PC-3 (cell line): ENCODE results near the gene LENG9. TPM values are rescaled to one million over a fixed set of nuclear protein-coding genes. Genes with fewer than 3 reads are reported as not detected.

Experiments used
- ATAC-seq: fragments of 200-7000 bp; cut with Tn5 transposase; 2 replicates; pipeline ENCODE4 v1.9.1; 2020; ENCODE audit warnings: mild to moderate bottlenecking, moderate library complexity
- BruUV-seq: library from RNA; stranded (reverse); fragments of 400-500 nt; replicated peaks from 2 replicates; lab custom pipeline; 2021; lab: Mats Ljungman, UMichigan
- CTCF ChIA-PET: fragments of 300-600 bp; sonication (Branson Sonifier 250); formaldehyde crosslinking; loops from one replicate; lab custom pipeline; 2022; ENCODE audit warnings: antibody characterized with exemption; lab: Charles Lee
- POLR2A ChIA-PET: fragments of 300-600 bp; sonication (Branson Sonifier 250); formaldehyde crosslinking; loops from one replicate; lab custom pipeline; 2022; ENCODE audit warnings: antibody characterized with exemption; ENCODE audit not compliant: unreplicated experiment; lab: Charles Lee
- DNase-seq: peaks from one replicate; pipeline ENCODE4 v3.0.0-alpha.2; 2015
- H2AFZ ChIP-seq: fragments of 300-600 bp; sonication (generic); 2 replicates; pipeline ENCODE4 v1.6.0; 2016; ENCODE audit warnings: antibody characterized with exemption, low read length
- H3F3A ChIP-seq: fragments of 300-600 bp; sonication (generic); one replicate; pipeline ENCODE4 v1.6.0; 2017; ENCODE audit warnings: antibody characterized with exemption, low read length, control low read depth, mild to moderate bottlenecking; ENCODE audit not compliant: unreplicated experiment
- H3K27ac ChIP-seq: fragments of 300-600 bp; sonication (generic); 2 replicates; pipeline ENCODE4 v1.5.1; 2016; ENCODE audit warnings: mild to moderate bottlenecking, low read length
- H3K27me3 ChIP-seq: fragments of 300-600 bp; sonication (generic); 2 replicates; pipeline ENCODE4 v1.6.1; 2016; ENCODE audit warnings: low read length, mixed read lengths
- H3K36me3 ChIP-seq: fragments of 300-600 bp; sonication (generic); 2 replicates; pipeline ENCODE4 v1.6.1; 2016; ENCODE audit warnings: low read depth, mixed run types, low read length, mixed read lengths
- H3K4me1 ChIP-seq: fragments of 300-600 bp; sonication (generic); 2 replicates; pipeline ENCODE4 v1.5.1; 2016; ENCODE audit warnings: low read length; ENCODE audit not compliant: insufficient read depth
- H3K4me2 ChIP-seq: fragments of 300-600 bp; sonication (generic); 2 replicates; pipeline ENCODE4 v1.6.0; 2016; ENCODE audit warnings: low read length
- H3K4me3 ChIP-seq: fragments of 300-600 bp; sonication (generic); 2 replicates; pipeline ENCODE4 v1.5.1; 2016; ENCODE audit warnings: mild to moderate bottlenecking, low read length, mixed read lengths
- H3K79me2 ChIP-seq: fragments of 300-600 bp; sonication (generic); 2 replicates; pipeline ENCODE4 v1.6.1; 2017; ENCODE audit warnings: low read length, mixed read lengths
- H3K9ac ChIP-seq: fragments of 300-600 bp; sonication (generic); 2 replicates; pipeline ENCODE4 v1.6.0; 2016; ENCODE audit warnings: mild to moderate bottlenecking, low read length
- H3K9me2 ChIP-seq: fragments of 300-600 bp; sonication (generic); replicated peaks from 2 replicates; pipeline ENCODE4 v1.6.1; 2016; ENCODE audit warnings: mixed run types, low read length, mixed read lengths
- H3K9me3 ChIP-seq: fragments of 300-600 bp; sonication (generic); 2 replicates; pipeline ENCODE4 v1.6.1; 2016; ENCODE audit warnings: low read length, mixed read lengths
- H4K20me1 ChIP-seq: fragments of 300-600 bp; sonication (generic); 2 replicates; pipeline ENCODE4 v1.6.1; 2016; ENCODE audit warnings: low read length, mixed read lengths
- CTCF ChIP-seq: fragments of 300-600 bp; sonication (generic); conservative IDR thresholded peaks from 2 replicates; pipeline ENCODE4 v1.5.1; 2017; ENCODE audit warnings: antibody characterized with exemption, low read depth, mild to moderate bottlenecking, low read length
- EZH2 ChIP-seq: fragments of 300-600 bp; sonication (generic); IDR thresholded peaks from one replicate; pipeline ENCODE4 v1.6.1; 2017; ENCODE audit warnings: antibody characterized with exemption, mild to moderate bottlenecking, low read length; ENCODE audit not compliant: unreplicated experiment
- EZH2phosphoT487 ChIP-seq: fragments of 300-600 bp; sonication (generic); IDR thresholded peaks from 2 replicates; pipeline ENCODE4 v1.6.1; 2018; ENCODE audit warnings: mild to moderate bottlenecking, antibody characterized with exemption, low read length, borderline replicate concordance
- intact Hi-C: fragments of 100-400 bp; cut with micrococcal nuclease; formaldehyde crosslinking; loops from 2 replicates; pipeline ENCODE4 v1.9.0; 2023
- total RNA-seq: library from RNA; depleted of rRNA; stranded (reverse); fragments of >200 nt; gene quantifications from 2 replicates; pipeline ENCODE4 v1.2.3, GENCODE V29; 2014

LENG9 gene
- total RNA-seq, 1 experiment from 2014 or later: 7.1 TPM

DNA sequence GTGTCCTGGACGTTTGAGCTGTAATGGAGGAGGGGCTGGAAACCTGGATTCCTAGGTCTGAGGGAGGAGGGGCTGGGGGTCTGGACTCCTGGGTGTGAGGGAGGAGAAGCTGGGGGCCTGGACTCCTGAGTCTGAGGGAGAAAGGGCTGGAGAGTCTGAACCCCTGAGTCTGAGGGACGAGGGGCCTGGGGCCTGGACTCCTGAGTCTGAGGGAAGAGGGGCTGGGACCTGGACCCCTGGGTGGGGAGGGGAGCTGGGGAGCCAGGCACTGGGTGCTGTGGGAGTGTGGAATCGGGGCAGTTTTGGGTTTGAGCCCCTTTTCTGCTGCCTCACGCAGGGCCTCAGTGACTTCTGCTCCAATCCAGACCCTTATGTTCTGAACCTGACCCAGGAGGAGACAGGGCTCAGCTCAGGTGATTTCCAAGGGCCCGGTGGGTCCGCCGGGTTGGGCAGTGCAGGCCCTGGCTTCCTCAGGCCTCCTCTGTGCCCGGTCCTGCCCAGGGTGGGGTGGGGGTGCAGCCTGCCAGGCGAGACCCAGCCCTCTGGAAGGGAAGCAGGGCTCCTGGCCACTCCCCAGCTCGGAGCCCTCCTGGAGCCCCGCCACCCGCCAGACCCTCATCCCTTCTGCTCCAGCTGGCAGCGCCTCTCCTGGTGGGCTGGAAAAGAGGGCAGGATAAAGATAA lies 33.9 kb downstream of the LENG9 start:
- BruUV-seq: no TSS peak
- ChIA-PET CTCF (interaction anchor here (0.5 to 0.6 kb wide), 3 partner anchors 34 to 862 kb away, joined by 3 to 7 read pairs (median 3); partner anchors contain the start of gene LENG9), POLR2A (no interaction called here)
- intact Hi-C loops: loop anchor here (2.0 kb wide), 1 partner anchor 33 kb away; the partner anchor contains the start of gene LENG9
- TF ChIP-seq EZH2: no peak
- TF ChIP-seq CTCF: no peak
- no peak for TF ChIP-seq EZH2phosphoT487
- Histone ChIP-seq H2AFZ (no peak overlapping the region), H3K27me3 (peaks cover 6% of the 10 kb centered on the region; the same call in 1 of the 2 replicates), H3K9ac (no peak overlapping the region), H3K27ac (no peak overlapping the region), H3K9me3 (no peaks in the 10 kb centered on the region), H3K36me3 (no peaks in the 10 kb centered on the region), H3K9me2 (no peaks in the 10 kb centered on the region), H3F3A (no peaks in the 10 kb centered on the region), H3K4me1 (peaks cover 34% of the 10 kb centered on the region), H3K4me3 (no peak overlapping the region), H3K4me2 (peak overlapping the region; percentile 91), H4K20me1 (no peaks in the 10 kb centered on the region), H3K79me2 (no peaks in the 10 kb centered on the region)
- ATAC-seq (no peak), DNase-seq (no peak)

DNA sequence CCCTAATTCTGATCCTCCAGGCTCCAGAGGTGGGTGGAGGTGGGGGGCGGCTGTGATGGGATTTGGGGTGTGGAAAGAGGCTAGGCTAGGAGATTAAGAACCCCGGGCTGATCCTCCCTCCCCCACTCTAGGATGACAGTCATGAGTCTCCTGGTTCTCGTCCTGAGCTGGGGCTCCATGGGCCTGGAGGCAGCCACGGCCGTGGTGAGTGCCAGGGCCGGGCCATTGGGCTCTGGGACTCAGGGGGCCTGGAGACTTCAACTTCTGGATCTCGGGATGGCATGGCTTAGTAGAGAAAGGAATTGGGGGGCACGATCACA lies 34.4 kb downstream of the LENG9 start:
- POLR2A ChIA-PET: no interaction called here

More for the DNA sequence above, 34.4 kb downstream of the LENG9 start:
- DNase-seq: no peak
- Histone ChIP-seq H3K9me3 (no peaks in the 10 kb centered on the region), H3K27ac (no peak overlapping the region), H3K36me3 (no peaks in the 10 kb centered on the region), H2AFZ (no peak overlapping the region), H3K27me3 (peaks cover 6% of the 10 kb centered on the region; the same call in 1 of the 2 replicates), H3K4me2 (no peak overlapping the region), H3K9me2 (no peaks in the 10 kb centered on the region), H3K9ac (no peak overlapping the region), H3K79me2 (no peaks in the 10 kb centered on the region), H3K4me3 (no peak overlapping the region), H3F3A (no peaks in the 10 kb centered on the region), H4K20me1 (no peaks in the 10 kb centered on the region), H3K4me1 (peaks cover 34% of the 10 kb centered on the region)
- intact Hi-C loops: no loop called here
- BruUV-seq: no TSS peak
- CTCF ChIA-PET: interaction anchor here (0.5 to 0.6 kb wide), 2 partner anchors 38 to 861 kb away, joined by 3 to 7 read pairs; no protein-coding TSS in a partner anchor
- TF ChIP-seq CTCF (no peak), EZH2 (no peak), EZH2phosphoT487 (no peak)
- no peak for ATAC-seq
